Hepatocyte (in vitro differentiated cells): ENCODE data around the gene ZC3H15.

Source experiments
- EZH2phosphoT487 ChIP-seq: fragments of 200-600 bp; sonication (generic); IDR thresholded peaks from one replicate; pipeline ENCODE4 v1.6.1; 2018; ENCODE audit warnings: antibody characterized with exemption, mild to moderate bottlenecking, low read depth, moderate library complexity; ENCODE audit not compliant: unreplicated experiment, severe bottlenecking
- TF ChIP-seq, protein P1 (sequence below): fragments of 200-600 bp; sonication (generic); IDR thresholded peaks from 2 replicates; pipeline ENCODE4 v1.5.1; 2016; ENCODE audit warnings: antibody characterized with exemption, mild to moderate bottlenecking; ENCODE audit not compliant: poor library complexity

DNA sequence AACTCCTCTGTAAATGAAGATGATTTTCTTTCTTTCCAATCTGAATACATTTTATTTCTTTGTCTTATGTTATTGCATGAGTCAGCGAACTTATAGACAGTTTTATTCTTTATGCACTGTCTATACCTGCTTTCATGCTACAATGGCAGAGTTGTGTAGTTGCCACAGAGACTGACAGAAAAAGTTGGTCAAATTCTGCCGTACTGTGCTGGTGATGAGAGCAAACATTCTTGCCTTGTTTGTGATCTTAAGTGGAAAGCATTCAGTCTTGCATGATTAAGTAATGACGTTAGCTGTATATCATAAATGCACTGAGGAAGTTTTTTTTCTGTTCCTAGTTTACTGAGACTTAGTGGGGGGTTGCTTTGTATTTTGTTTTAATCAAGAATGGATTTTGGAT lies 32.9 kb downstream of the ZC3H15 start:
- TF ChIP-seq, protein P1, sequence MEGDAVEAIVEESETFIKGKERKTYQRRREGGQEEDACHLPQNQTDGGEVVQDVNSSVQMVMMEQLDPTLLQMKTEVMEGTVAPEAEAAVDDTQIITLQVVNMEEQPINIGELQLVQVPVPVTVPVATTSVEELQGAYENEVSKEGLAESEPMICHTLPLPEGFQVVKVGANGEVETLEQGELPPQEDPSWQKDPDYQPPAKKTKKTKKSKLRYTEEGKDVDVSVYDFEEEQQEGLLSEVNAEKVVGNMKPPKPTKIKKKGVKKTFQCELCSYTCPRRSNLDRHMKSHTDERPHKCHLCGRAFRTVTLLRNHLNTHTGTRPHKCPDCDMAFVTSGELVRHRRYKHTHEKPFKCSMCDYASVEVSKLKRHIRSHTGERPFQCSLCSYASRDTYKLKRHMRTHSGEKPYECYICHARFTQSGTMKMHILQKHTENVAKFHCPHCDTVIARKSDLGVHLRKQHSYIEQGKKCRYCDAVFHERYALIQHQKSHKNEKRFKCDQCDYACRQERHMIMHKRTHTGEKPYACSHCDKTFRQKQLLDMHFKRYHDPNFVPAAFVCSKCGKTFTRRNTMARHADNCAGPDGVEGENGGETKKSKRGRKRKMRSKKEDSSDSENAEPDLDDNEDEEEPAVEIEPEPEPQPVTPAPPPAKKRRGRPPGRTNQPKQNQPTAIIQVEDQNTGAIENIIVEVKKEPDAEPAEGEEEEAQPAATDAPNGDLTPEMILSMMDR = no peak
- TF ChIP-seq EZH2phosphoT487 = no peak
